Lower leg skin (tissue), 3 donors: Measurements from ENCODE around the gene BEND7.

ENCODE experiments used
- CTCF ChIP-seq, 3 donors: fragments of 450-650 bp; IDR thresholded peaks; one replicate each; pipeline ENCODE4 v1.5.1; 2016; ENCODE audit warnings: antibody characterized with exemption in 3 of 3, mild to moderate bottlenecking in 3 of 3, moderate library complexity in 2 of 3
- POLR2A ChIP-seq, 2 donors: fragments of 450-650 bp; IDR thresholded peaks; one replicate each; pipeline ENCODE4 v1.6.1; 2016 to 2017; ENCODE audit warnings: antibody characterized with exemption in 2 of 2, mild to moderate bottlenecking in 1 of 2, moderate library complexity in 1 of 2

- TF ChIP-seq POLR2A (IDR thresholded peaks at IDR 0.05): no peak
- TF ChIP-seq CTCF (IDR thresholded peaks at IDR 0.05): no peak
Measured at GRCh38 chr10:13481690-13482089, 47.1 kb downstream of the BEND7 start.
